MCF 10A (cell line): ENCODE results near the gene CACNA2D1. TPM values are rescaled to one million over a fixed set of nuclear protein-coding genes. Genes with fewer than 3 reads are reported as not detected.

Experiments
- BruUV-seq: library from RNA; stranded (reverse); fragments of 400-500 nt; replicated peaks from 2 replicates; lab custom pipeline; 2021; lab: Mats Ljungman, UMichigan
- CTCF ChIA-PET: fragments of 300-600 bp; sonication (Branson Sonifier 250); formaldehyde crosslinking; extraction: SDS; loops from one replicate; lab custom pipeline; 2021; ENCODE audit warnings: antibody characterized with exemption, inconsistent platforms; lab: Yijun Ruan, JAX
- POLR2A ChIA-PET: fragments of 300-600, 350-650 bp; sonication (Branson Sonifier 250); formaldehyde crosslinking; extraction: SDS; loops from one replicate; lab custom pipeline; 2020; ENCODE audit warnings: antibody characterized with exemption, inconsistent platforms; lab: Yijun Ruan, JAX
- DNase-seq: peaks from one replicate; pipeline ENCODE4 v3.0.0-alpha.2; 2018; ENCODE audit not compliant: unreplicated experiment
- H3K27ac Mint-ChIP-seq: one replicate; pipeline ENCODE4 v1.8.0; 2022; ENCODE audit warnings: mild to moderate bottlenecking, low read depth, mixed read lengths; ENCODE audit not compliant: unreplicated experiment
- H3K27me3 Mint-ChIP-seq: one replicate; pipeline ENCODE4 v1.8.0; 2022; ENCODE audit warnings: mixed read lengths; ENCODE audit not compliant: insufficient read depth, unreplicated experiment
- H3K36me3 Mint-ChIP-seq: one replicate; pipeline ENCODE4 v1.8.0; 2022; ENCODE audit warnings: mild to moderate bottlenecking, moderate library complexity, mixed read lengths; ENCODE audit not compliant: insufficient read depth, unreplicated experiment
- H3K4me1 Mint-ChIP-seq: one replicate; pipeline ENCODE4 v1.8.0; 2022; ENCODE audit warnings: mixed read lengths; ENCODE audit not compliant: insufficient read depth, unreplicated experiment
- H3K4me3 Mint-ChIP-seq: one replicate; pipeline ENCODE4 v1.8.0; 2022; ENCODE audit warnings: mild to moderate bottlenecking, moderate library complexity, mixed read lengths; ENCODE audit not compliant: unreplicated experiment
- H3K9me3 Mint-ChIP-seq: one replicate; pipeline ENCODE4 v1.8.0; 2022; ENCODE audit warnings: mixed read lengths; ENCODE audit not compliant: unreplicated experiment
- CTCF ChIP-seq: fragments of 200-600 bp; IDR thresholded peaks from one replicate; pipeline ENCODE4 v1.8.0; 2022; ENCODE audit warnings: antibody characterized with exemption, mild to moderate bottlenecking; ENCODE audit not compliant: unreplicated experiment
- intact Hi-C: fragments of 100-400 bp; cut with micrococcal nuclease; formaldehyde crosslinking; loops from 2 replicates; pipeline ENCODE4 v1.14.1; 2022
- total RNA-seq: library from RNA; stranded (reverse); gene quantifications from 2 replicates; pipeline ENCODE4 v1.2.3, GENCODE V29; 2022

Gene CACNA2D1
- total RNA-seq, 1 experiment from 2014 or later, result not detected

GRCh38 chr7:82036146-82036886, 407.3 kb downstream of the CACNA2D1 start:
- H3K9me3 Mint-ChIP-seq, result no peaks in the 10 kb centered on the region
- H3K4me1 Mint-ChIP-seq, result no peaks in the 10 kb centered on the region
- H3K27me3 Mint-ChIP-seq, result peaks cover 74% of the 10 kb centered on the region
- TF ChIP-seq CTCF, result no peak
- no peaks in the 10 kb centered on the region for H3K36me3 Mint-ChIP-seq
- DNase-seq, result no peak
- no peak overlapping the region for H3K27ac Mint-ChIP-seq
- H3K4me3 Mint-ChIP-seq, result no peak overlapping the region
- POLR2A ChIA-PET, result interaction anchor here (0.6 to 0.7 kb wide), 2 partner anchors 776 to 836 kb away, joined by 3 read pairs; no protein-coding TSS in a partner anchor
- no TSS peak for BruUV-seq
- CTCF ChIA-PET, result interaction anchor here (0.6 to 0.7 kb wide), 2 partner anchors 8 to 53 kb away, joined by 3 read pairs; no protein-coding TSS in a partner anchor
- intact Hi-C loops, result no loop called here

- H3K4me1 Mint-ChIP-seq, result no peaks in the 10 kb centered on the region
- BruUV-seq, result no TSS peak
- H3K9me3 Mint-ChIP-seq, result no peaks in the 10 kb centered on the region
- no peak for DNase-seq
- POLR2A ChIA-PET, result no interaction called here
- CTCF ChIA-PET, result interaction anchor here (0.7 kb wide), 1 partner anchor 9 kb away, joined by 3 read pairs; no protein-coding TSS in a partner anchor
- H3K4me3 Mint-ChIP-seq, result no peak overlapping the region
- TF ChIP-seq CTCF, result no peak
- H3K27ac Mint-ChIP-seq, result no peak overlapping the region
- intact Hi-C loops, result no loop called here
- H3K36me3 Mint-ChIP-seq, result no peaks in the 10 kb centered on the region
- peaks cover 74% of the 10 kb centered on the region for H3K27me3 Mint-ChIP-seq
These were observed 408.1 kb downstream of the CACNA2D1 start for GRCh38 chr7:82035456-82035855.

- Mint-ChIP-seq H3K9me3 (no peaks in the 10 kb centered on the region), H3K27ac (no peak overlapping the region), H3K4me1 (no peaks in the 10 kb centered on the region), H3K36me3 (no peaks in the 10 kb centered on the region), H3K27me3 (peaks cover 76% of the 10 kb centered on the region), H3K4me3 (no peak overlapping the region)
- CTCF ChIA-PET, result interaction anchor here (0.7 to 1.2 kb wide), 2 partner anchors 12 to 17 kb away, joined by 3 to 4 read pairs; no protein-coding TSS in a partner anchor
- POLR2A ChIA-PET, result interaction anchor here (0.7 kb wide), 1 partner anchor 545 kb away, joined by 3 read pairs; no protein-coding TSS in a partner anchor
- no TSS peak for BruUV-seq
- intact Hi-C loops, result no loop called here
- TF ChIP-seq CTCF, result no peak
- no peak for DNase-seq
These were observed 410.7 kb downstream of the CACNA2D1 start for GRCh38 chr7:82032901-82033300.

GRCh38 chr7:82029236-82029913, 414.2 kb downstream of the CACNA2D1 start:
- no TSS peak for BruUV-seq
- CTCF ChIA-PET, result no interaction called here

More at GRCh38 chr7:82029236-82029913, 414.2 kb downstream of the CACNA2D1 start:
- Mint-ChIP-seq H3K9me3 (no peaks in the 10 kb centered on the region), H3K27me3 (peaks cover 94% of the 10 kb centered on the region), H3K36me3 (no peaks in the 10 kb centered on the region), H3K27ac (no peak overlapping the region), H3K4me3 (no peak overlapping the region), H3K4me1 (no peaks in the 10 kb centered on the region)
- TF ChIP-seq CTCF, result no peak
- intact Hi-C loops, result no loop called here
- no peak for DNase-seq
- POLR2A ChIA-PET, result no interaction called here
